ENCODE data around the gene CEP350.
"Not testable (repeated sequence)": the region's sequence is repeated elsewhere in the genome, so short reads cannot be mapped to it uniquely, and the experiment has no call there.

CEP350 gene

GRCh38 chr1:179990847-179991246 is 36.2 kb downstream of the CEP350 start:
- no peak for DNase-seq
- H3K27ac Mint-ChIP-seq: no peak overlapping the region
- peaks cover 46% of the 10 kb centered on the region for H3K36me3 Mint-ChIP-seq (ENCODE audit: low read depth)

GRCh38 chr1:179995576-179995975 is 41.0 kb downstream of the CEP350 start:
- no peak for DNase-seq
- Mint-ChIP-seq H3K27me3 (ENCODE audit: low read depth, poor library complexity) (no peaks in the 10 kb centered on the region), H3K9me3 (no peaks in the 10 kb centered on the region), H3K27ac (no peak overlapping the region), H3K4me1 (no peaks in the 10 kb centered on the region), H3K4me3 (no peak overlapping the region), H3K36me3 (ENCODE audit: low read depth) (peaks cover 65% of the 10 kb centered on the region)
- no peak for TF ChIP-seq CTCF (IDR thresholded peaks at IDR 0.05)

More at GRCh38 chr1:179990847-179991246, 36.2 kb downstream of the CEP350 start:
- Mint-ChIP-seq H3K4me1 (no peaks in the 10 kb centered on the region), H3K9me3 (no peaks in the 10 kb centered on the region), H3K4me3 (no peak overlapping the region), H3K27me3 (ENCODE audit: low read depth, poor library complexity) (no peaks in the 10 kb centered on the region)
- no peak for TF ChIP-seq CTCF (IDR thresholded peaks at IDR 0.05)

GRCh38 chr1:179996099-179996498 is 41.5 kb downstream of the CEP350 start:
- H3K27ac Mint-ChIP-seq: peak overlapping the region; percentile 64
- H3K27me3 Mint-ChIP-seq (ENCODE audit: low read depth, poor library complexity): no peaks in the 10 kb centered on the region
- TF ChIP-seq CTCF (IDR thresholded peaks at IDR 0.05): no peak
- H3K4me3 Mint-ChIP-seq: no peak overlapping the region
- H3K4me1 Mint-ChIP-seq: no peaks in the 10 kb centered on the region
- no peaks in the 10 kb centered on the region for H3K9me3 Mint-ChIP-seq
- no peak for DNase-seq
- H3K36me3 Mint-ChIP-seq (ENCODE audit: low read depth): peaks cover 61% of the 10 kb centered on the region

GRCh38 chr1:180000575-180000974 is 46.0 kb downstream of the CEP350 start:
- TF ChIP-seq CTCF (IDR thresholded peaks at IDR 0.05): no peak
- no peak for DNase-seq
- Mint-ChIP-seq H3K4me1 (no peaks in the 10 kb centered on the region), H3K36me3 (ENCODE audit: low read depth) (peaks cover 34% of the 10 kb centered on the region), H3K4me3 (no peak overlapping the region), H3K27ac (no peak overlapping the region), H3K27me3 (ENCODE audit: low read depth, poor library complexity) (no peaks in the 10 kb centered on the region), H3K9me3 (no peaks in the 10 kb centered on the region)

- Mint-ChIP-seq H3K27me3 (ENCODE audit: low read depth, poor library complexity) (no peaks in the 10 kb centered on the region), H3K9me3 (peaks cover 8% of the 10 kb centered on the region), H3K4me3 (no peak overlapping the region), H3K4me1 (no peaks in the 10 kb centered on the region), H3K36me3 (ENCODE audit: low read depth) (peaks cover 16% of the 10 kb centered on the region), H3K27ac (no peak overlapping the region)
- no peak for DNase-seq
- TF ChIP-seq CTCF (IDR thresholded peaks at IDR 0.05): no peak
Measured at GRCh38 chr1:180002437-180002836, 47.8 kb downstream of the CEP350 start.

GRCh38 chr1:180003026-180003695 is 48.6 kb downstream of the CEP350 start:
- H3K4me3 Mint-ChIP-seq: no peak overlapping the region
- peaks cover 16% of the 10 kb centered on the region for H3K36me3 Mint-ChIP-seq (ENCODE audit: low read depth)
- no peaks in the 10 kb centered on the region for H3K4me1 Mint-ChIP-seq
- no peak for TF ChIP-seq CTCF (IDR thresholded peaks at IDR 0.05)
- DNase-seq: no peak
- H3K27me3 Mint-ChIP-seq (ENCODE audit: low read depth, poor library complexity): no peaks in the 10 kb centered on the region
- H3K9me3 Mint-ChIP-seq: peaks cover 8% of the 10 kb centered on the region
- H3K27ac Mint-ChIP-seq: no peak overlapping the region

GRCh38 chr1:180006762-180007161 is 52.2 kb downstream of the CEP350 start:
- H3K4me3 Mint-ChIP-seq; H3K36me3 Mint-ChIP-seq (ENCODE audit: low read depth); H3K9me3 Mint-ChIP-seq; DNase-seq; H3K27ac Mint-ChIP-seq; H3K27me3 Mint-ChIP-seq (ENCODE audit: low read depth, poor library complexity); H3K4me1 Mint-ChIP-seq: not testable (repeated sequence)

Measured in nephron progenitor cell (in vitro differentiated cells).